H1 (cell line): ENCODE measurements around the gene MPPE1.

Source experiments
- ATF3 ChIP-seq: IDR thresholded peaks from 2 replicates; pipeline ENCODE4 v1.6.1; 2011; ENCODE audit warnings: low read depth, mild to moderate bottlenecking, low read length; ENCODE audit not compliant: insufficient read depth
- EZH2 ChIP-seq: fragments of 200-600 bp; sonication (generic); IDR thresholded peaks from 2 replicates; pipeline ENCODE4 v1.7.1; 2012; ENCODE audit warnings: low read depth, mild to moderate bottlenecking, moderate library complexity, low read length, inconsistent platforms; ENCODE audit not compliant: severe bottlenecking
- HDAC2 ChIP-seq, 2 experiments: fragments of 300-600 bp in 1 of 2; sonication (generic) in 1 of 2; IDR thresholded peaks; 2 replicates each; pipeline ENCODE4 v1.6.1; 2011 to 2012; ENCODE audit warnings: low read depth in 2 of 2, low read length in 2 of 2, mild to moderate bottlenecking in 2 of 2, moderate library complexity in 2 of 2, borderline replicate concordance in 1 of 2, inconsistent platforms in 1 of 2
- HDAC6 ChIP-seq: IDR thresholded peaks from one replicate; pipeline ENCODE4 v1.7.1; 2012; ENCODE audit warnings: low read depth, mild to moderate bottlenecking, inconsistent platforms, low read length, moderate library complexity
- POLR2A ChIP-seq, 2 experiments: IDR thresholded peaks; 1 replicate in 1 of 2; 2 replicates in 1 of 2; pipeline ENCODE4 v1.6.1; 2011; ENCODE audit warnings: low read depth in 2 of 2, low read length in 2 of 2, mild to moderate bottlenecking in 2 of 2; ENCODE audit errors: control extremely low read depth in 1 of 2
- SIN3A ChIP-seq, 2 experiments: IDR thresholded peaks in 1 of 2; conservative IDR thresholded peaks in 1 of 2; 2 replicates each; pipeline ENCODE4 v1.6.1; 2011 to 2012; ENCODE audit warnings: low read length in 2 of 2, improper control_type of control experiment in 1 of 2, low read depth in 1 of 2, mild to moderate bottlenecking in 1 of 2
- ZNF274 ChIP-seq: IDR thresholded peaks from 2 replicates; pipeline ENCODE4 v1.7.0; 2012; ENCODE audit warnings: low read length, borderline replicate concordance; ENCODE audit errors: extremely low read depth
- TF ChIP-seq, protein P1 (sequence below), 3 experiments: IDR thresholded peaks; 1 replicate in 2 of 3; 2 replicates in 1 of 3; pipeline versions ENCODE4 v1.5.1 to v1.6.1; 2011; ENCODE audit warnings: low read length in 3 of 3, mild to moderate bottlenecking in 3 of 3, inconsistent platforms in 2 of 3, low read depth in 1 of 3, moderate library complexity in 1 of 3; ENCODE audit not compliant: insufficient read depth in 1 of 3; ENCODE audit errors: control extremely low read depth in 1 of 3

- no peak for TF ChIP-seq ZNF274
- TF ChIP-seq, protein P1, sequence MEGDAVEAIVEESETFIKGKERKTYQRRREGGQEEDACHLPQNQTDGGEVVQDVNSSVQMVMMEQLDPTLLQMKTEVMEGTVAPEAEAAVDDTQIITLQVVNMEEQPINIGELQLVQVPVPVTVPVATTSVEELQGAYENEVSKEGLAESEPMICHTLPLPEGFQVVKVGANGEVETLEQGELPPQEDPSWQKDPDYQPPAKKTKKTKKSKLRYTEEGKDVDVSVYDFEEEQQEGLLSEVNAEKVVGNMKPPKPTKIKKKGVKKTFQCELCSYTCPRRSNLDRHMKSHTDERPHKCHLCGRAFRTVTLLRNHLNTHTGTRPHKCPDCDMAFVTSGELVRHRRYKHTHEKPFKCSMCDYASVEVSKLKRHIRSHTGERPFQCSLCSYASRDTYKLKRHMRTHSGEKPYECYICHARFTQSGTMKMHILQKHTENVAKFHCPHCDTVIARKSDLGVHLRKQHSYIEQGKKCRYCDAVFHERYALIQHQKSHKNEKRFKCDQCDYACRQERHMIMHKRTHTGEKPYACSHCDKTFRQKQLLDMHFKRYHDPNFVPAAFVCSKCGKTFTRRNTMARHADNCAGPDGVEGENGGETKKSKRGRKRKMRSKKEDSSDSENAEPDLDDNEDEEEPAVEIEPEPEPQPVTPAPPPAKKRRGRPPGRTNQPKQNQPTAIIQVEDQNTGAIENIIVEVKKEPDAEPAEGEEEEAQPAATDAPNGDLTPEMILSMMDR (IDR thresholded peaks at IDR 0.05; ENCODE audit: control extremely low read depth in 1 of 3, insufficient read depth in 1 of 3, low read depth in 1 of 3, low read length in 3 of 3) = no peak
- TF ChIP-seq POLR2A (IDR thresholded peaks at IDR 0.05; ENCODE audit: control extremely low read depth in 1 of 2, low read depth in 2 of 2, low read length in 2 of 2) = no peak
- no peak for TF ChIP-seq HDAC2 (IDR thresholded peaks at IDR 0.05; ENCODE audit: borderline replicate concordance in 1 of 2, low read depth in 2 of 2, low read length in 2 of 2)
- no peak for TF ChIP-seq EZH2
- TF ChIP-seq HDAC6 = no peak
- TF ChIP-seq SIN3A (conservative IDR thresholded peaks at IDR 0.05 in 1 of 2, IDR thresholded peaks at IDR 0.05 in 1 of 2; ENCODE audit: low read depth in 1 of 2, low read length in 2 of 2) = no peak
- no peak for TF ChIP-seq ATF3
These were observed 67.6 kb downstream of the MPPE1 start for GRCh38 chr18:11840493-11840892.
